HG03175 (cell line): ENCODE data around the gene DND1.
A peak's percentile ranks its signal among the peaks of the same experiment; 100 is the strongest.
"Not testable (repeated sequence)": the region's sequence is repeated elsewhere in the genome, so short reads cannot be mapped to it uniquely, and the experiment has no call there.

Experiments
- ATAC-seq: cut with Tn5 transposase; IDR thresholded peaks from one replicate; pipeline ENCODE4 v1.9.1; 2021; ENCODE audit warnings: mild to moderate bottlenecking, moderate library complexity; ENCODE audit not compliant: unreplicated experiment

The DND1 gene

GRCh38 chr5:140631831-140632365, 41.5 kb downstream of the DND1 start:
- peak; percentile 37 for ATAC-seq

DNA sequence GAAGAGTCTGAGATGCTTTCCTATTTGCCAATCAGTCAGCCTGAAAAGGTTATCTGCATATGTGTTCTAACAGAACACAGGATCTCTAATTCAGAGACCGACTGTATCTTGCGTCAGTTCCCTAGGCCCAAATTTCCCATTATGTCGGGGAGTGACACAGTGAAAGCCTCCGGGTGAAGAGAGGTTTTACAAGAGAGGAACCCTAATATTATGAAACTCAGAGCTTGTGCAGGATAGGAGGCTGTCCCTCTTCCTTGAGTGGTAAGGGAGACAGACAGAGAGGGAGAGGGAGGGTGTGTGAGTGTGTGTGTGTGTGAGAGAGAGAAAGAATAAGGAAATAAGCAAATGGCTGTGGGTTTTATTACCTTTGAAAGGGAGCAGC, 42.3 kb downstream of the DND1 start:
- ATAC-seq: no peak

GRCh38 chr5:140630292-140631035, 42.9 kb downstream of the DND1 start:
- no peak for ATAC-seq

GRCh38 chr5:140628711-140629110, 44.7 kb downstream of the DND1 start:
- ATAC-seq: no peak

GRCh38 chr5:140627972-140628371, 45.4 kb downstream of the DND1 start:
- no peak for ATAC-seq

GRCh38 chr5:140624886-140625285, 48.5 kb downstream of the DND1 start:
- ATAC-seq: not testable (repeated sequence)

DNA sequence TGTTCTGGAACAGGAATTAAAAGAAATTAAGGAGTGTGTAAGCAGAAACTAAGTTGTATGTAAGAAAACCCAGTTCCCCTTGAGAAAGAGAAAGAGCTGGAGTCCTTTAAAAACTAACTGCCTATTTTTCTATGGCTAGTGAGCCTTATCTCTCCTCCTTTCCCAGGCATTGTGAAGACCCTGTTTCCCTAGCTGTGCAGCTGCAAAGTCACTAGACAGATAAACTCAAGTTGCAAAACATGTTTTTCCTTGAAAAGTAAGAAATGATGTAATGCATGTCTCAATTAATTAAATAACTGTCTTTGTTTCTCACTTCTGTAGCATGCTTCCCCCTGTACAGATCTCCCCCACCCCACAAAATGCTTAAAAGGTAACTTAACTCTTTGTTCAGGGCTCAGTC, 50.3 kb downstream of the DND1 start:
- ATAC-seq: not testable (repeated sequence)

- no peak for ATAC-seq
These were observed 51.1 kb downstream of the DND1 start for GRCh38 chr5:140622301-140622700.
